Activated CD8-positive, alpha-beta T cell treated with anti-CD3 and anti-CD28 coated beads for 36 hours (primary cell): ENCODE results near the gene C12orf57. TPM values are rescaled to one million over a fixed set of nuclear protein-coding genes. Genes with fewer than 3 reads are reported as not detected.

Source experiments
- ATAC-seq: fragments of 200-7000 bp; cut with Tn5 transposase; one replicate; pipeline ENCODE4 v1.10.0; 2021; ENCODE audit warnings: mild to moderate bottlenecking, moderate library complexity
- CTCF ChIA-PET: fragments of 350-600 bp; sonication (Branson Sonifier 250); formaldehyde crosslinking; loops from one replicate; lab custom pipeline; 2021; ENCODE audit warnings: antibody characterized with exemption; lab: Charles Lee
- POLR2A ChIA-PET: fragments of 350-600 bp; sonication (Branson Sonifier 250); formaldehyde crosslinking; loops from one replicate; lab custom pipeline; 2021; ENCODE audit warnings: antibody characterized with exemption; lab: Charles Lee
- DNase-seq: peaks from one replicate; pipeline ENCODE4 v3.0.0-alpha.2; 2020
- H3K27ac Mint-ChIP-seq: one replicate; pipeline ENCODE4 v1.8.0; 2021; ENCODE audit warnings: mild to moderate bottlenecking, mixed read lengths
- H3K27me3 Mint-ChIP-seq: one replicate; pipeline ENCODE4 v1.8.0; 2021; ENCODE audit warnings: mixed read lengths
- H3K36me3 Mint-ChIP-seq: one replicate; pipeline ENCODE4 v1.8.0; 2021; ENCODE audit warnings: low read depth, mixed read lengths
- H3K4me1 Mint-ChIP-seq: one replicate; pipeline ENCODE4 v1.8.0; 2021; ENCODE audit warnings: low read depth, mixed read lengths
- H3K4me3 Mint-ChIP-seq: one replicate; pipeline ENCODE4 v1.8.0; 2021; ENCODE audit warnings: mild to moderate bottlenecking, moderate library complexity, mixed read lengths
- H3K9me3 Mint-ChIP-seq: one replicate; pipeline ENCODE4 v1.8.0; 2021; ENCODE audit warnings: mixed read lengths
- intact Hi-C: fragments of 100-400 bp; cut with micrococcal nuclease; formaldehyde crosslinking; loops from one replicate; pipeline ENCODE4 v1.10.0; 2022
- total RNA-seq, 2 experiments: library from RNA; stranded (reverse); gene quantifications; one replicate each; pipeline ENCODE4 v1.2.3, GENCODE V29; 2021
- TF ChIP-seq, protein P1 (sequence below): fragments of 200-600 bp; IDR thresholded peaks from one replicate; pipeline ENCODE4 v1.8.0; 2022; ENCODE audit warnings: antibody characterized with exemption, mild to moderate bottlenecking

The C12orf57 gene
- total RNA-seq, 2 experiments from 2014 or later: 226 to 244 TPM

- ChIA-PET CTCF (interaction anchor here (0.8 to 22.8 kb wide), 4 partner anchors 9 to 88 kb away, joined by 3 to 460 read pairs (median 3); no protein-coding TSS in a partner anchor), POLR2A (interaction anchor here (1.9 to 36.0 kb wide), 2 partner anchors 16 to 22 kb away, joined by 5 to 1266 read pairs; partner anchors contain the start of genes C12orf57, PTPN6 and RNU7-1)
- ATAC-seq (no peak), DNase-seq (no peak)
- Mint-ChIP-seq H3K4me1 (peaks cover 69% of the 10 kb centered on the region), H3K4me3 (no peak overlapping the region), H3K36me3 (peaks cover 30% of the 10 kb centered on the region), H3K27me3 (no peaks in the 10 kb centered on the region), H3K9me3 (no peaks in the 10 kb centered on the region), H3K27ac (peak overlapping the region; percentile 82)
- TF ChIP-seq, protein P1, sequence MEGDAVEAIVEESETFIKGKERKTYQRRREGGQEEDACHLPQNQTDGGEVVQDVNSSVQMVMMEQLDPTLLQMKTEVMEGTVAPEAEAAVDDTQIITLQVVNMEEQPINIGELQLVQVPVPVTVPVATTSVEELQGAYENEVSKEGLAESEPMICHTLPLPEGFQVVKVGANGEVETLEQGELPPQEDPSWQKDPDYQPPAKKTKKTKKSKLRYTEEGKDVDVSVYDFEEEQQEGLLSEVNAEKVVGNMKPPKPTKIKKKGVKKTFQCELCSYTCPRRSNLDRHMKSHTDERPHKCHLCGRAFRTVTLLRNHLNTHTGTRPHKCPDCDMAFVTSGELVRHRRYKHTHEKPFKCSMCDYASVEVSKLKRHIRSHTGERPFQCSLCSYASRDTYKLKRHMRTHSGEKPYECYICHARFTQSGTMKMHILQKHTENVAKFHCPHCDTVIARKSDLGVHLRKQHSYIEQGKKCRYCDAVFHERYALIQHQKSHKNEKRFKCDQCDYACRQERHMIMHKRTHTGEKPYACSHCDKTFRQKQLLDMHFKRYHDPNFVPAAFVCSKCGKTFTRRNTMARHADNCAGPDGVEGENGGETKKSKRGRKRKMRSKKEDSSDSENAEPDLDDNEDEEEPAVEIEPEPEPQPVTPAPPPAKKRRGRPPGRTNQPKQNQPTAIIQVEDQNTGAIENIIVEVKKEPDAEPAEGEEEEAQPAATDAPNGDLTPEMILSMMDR: no peak
- intact Hi-C loops: no loop called here
Measured at GRCh38 chr12:6932766-6933165, 11.1 kb upstream of the C12orf57 start.

GRCh38 chr12:6934110-6934509 lies 9.7 kb upstream of the C12orf57 start:
- H3K9me3 Mint-ChIP-seq: no peaks in the 10 kb centered on the region
- peaks cover 29% of the 10 kb centered on the region for H3K36me3 Mint-ChIP-seq
- no peak overlapping the region for H3K4me3 Mint-ChIP-seq
- ChIA-PET CTCF (interaction anchor here (0.6 to 22.8 kb wide), 4 partner anchors 7 to 26 kb away, joined by 3 to 460 read pairs (median 56); partner anchors contain the start of gene ATN1), POLR2A (interaction anchor here (0.6 to 36.0 kb wide), 9 partner anchors 9 to 72 kb away, joined by 3 to 1266 read pairs (median 3); partner anchors contain the start of genes C12orf57, EMG1, PHB2 and PTPN6)
- TF ChIP-seq, protein P1: no peak
- H3K27ac Mint-ChIP-seq: peak overlapping the region; percentile 75
- H3K27me3 Mint-ChIP-seq: no peaks in the 10 kb centered on the region
- peaks cover 70% of the 10 kb centered on the region for H3K4me1 Mint-ChIP-seq
- ATAC-seq (no peak), DNase-seq (no peak)
- intact Hi-C loops: no loop called here

- intact Hi-C loops: no loop called here
- ATAC-seq (no peak), DNase-seq (no peak)
- POLR2A ChIA-PET: interaction anchor here (0.8 to 36.0 kb wide), 8 partner anchors 9 to 82 kb away, joined by 3 to 1266 read pairs (median 9); partner anchors contain the start of genes ATN1, C12orf57, EMG1 and LRRC23
- Mint-ChIP-seq H3K36me3 (peaks cover 35% of the 10 kb centered on the region), H3K4me1 (peaks cover 61% of the 10 kb centered on the region), H3K27ac (peak overlapping the region; percentile 98), H3K4me3 (peak overlapping the region; percentile 83), H3K27me3 (no peaks in the 10 kb centered on the region), H3K9me3 (no peaks in the 10 kb centered on the region)
- TF ChIP-seq, protein P1: no peak
- CTCF ChIA-PET: interaction anchor here (0.9 to 22.8 kb wide), 7 partner anchors 9 to 107 kb away, joined by 3 to 460 read pairs (median 26); partner anchors contain the start of genes ATN1 and SPSB2
Measured at GRCh38 chr12:6935371-6936193, 8.2 kb upstream of the C12orf57 start.

DNA sequence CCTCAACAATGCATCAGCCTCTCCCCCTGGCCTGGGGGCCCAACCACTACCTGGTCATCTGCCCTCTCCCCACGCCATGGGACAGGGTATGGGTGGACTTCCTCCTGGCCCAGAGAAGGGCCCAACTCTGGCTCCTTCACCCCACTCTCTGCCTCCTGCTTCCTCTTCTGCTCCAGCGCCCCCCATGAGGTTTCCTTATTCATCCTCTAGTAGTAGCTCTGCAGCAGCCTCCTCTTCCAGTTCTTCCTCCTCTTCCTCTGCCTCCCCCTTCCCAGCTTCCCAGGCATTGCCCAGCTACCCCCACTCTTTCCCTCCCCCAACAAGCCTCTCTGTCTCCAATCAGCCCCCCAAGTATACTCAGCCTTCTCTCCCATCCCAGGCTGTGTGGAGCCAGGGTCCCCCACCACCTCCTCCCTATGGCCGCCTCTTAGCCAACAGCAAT lies 7.6 kb upstream of the C12orf57 start:
- POLR2A ChIA-PET: interaction anchor here (1.3 to 36.0 kb wide), 6 partner anchors 10 to 82 kb away, joined by 3 to 1266 read pairs (median 50); partner anchors contain the start of genes ATN1, C12orf57, EMG1 and PHB2

More for the DNA sequence above, 7.6 kb upstream of the C12orf57 start:
- H3K4me3 Mint-ChIP-seq: peak overlapping the region; percentile 83
- no peaks in the 10 kb centered on the region for H3K27me3 Mint-ChIP-seq
- intact Hi-C loops: no loop called here
- CTCF ChIA-PET: interaction anchor here (0.9 to 22.8 kb wide), 7 partner anchors 10 to 107 kb away, joined by 3 to 460 read pairs (median 26); partner anchors contain the start of genes ATN1 and SPSB2
- TF ChIP-seq, protein P1: no peak
- peaks cover 35% of the 10 kb centered on the region for H3K36me3 Mint-ChIP-seq
- H3K4me1 Mint-ChIP-seq: peaks cover 56% of the 10 kb centered on the region
- no peaks in the 10 kb centered on the region for H3K9me3 Mint-ChIP-seq
- ATAC-seq (no peak), DNase-seq (no peak)
- peak overlapping the region; percentile 98 for H3K27ac Mint-ChIP-seq
